ELF-1 (cell line): ENCODE measurements around the gene METRN.

Experiments used
- DNase-seq: peaks from one replicate; pipeline ENCODE4 v3.0.0-alpha.2; 2016; ENCODE audit warnings: low read depth, low spot score

METRN gene

GRCh38 chr16:677316-678190 is 37.4 kb upstream of the METRN start:
- no peak for DNase-seq

GRCh38 chr16:678209-678857 is 36.6 kb upstream of the METRN start:
- no peak for DNase-seq

GRCh38 chr16:678858-679813 is 35.8 kb upstream of the METRN start:
- peak; percentile 82 for DNase-seq

GRCh38 chr16:679814-680624 is 34.9 kb upstream of the METRN start, which contains the start of gene STUB1:
Gene STUB1, plus strand, starts transcription at chr16:680410. Its CDS starts 116 bp downstream, at chr16:680526.
- DNase-seq = peak; percentile 89

- no peak for DNase-seq
Measured at GRCh38 chr16:680625-680945, 34.3 kb upstream of the METRN start.

GRCh38 chr16:680967-681745 is 33.8 kb upstream of the METRN start:
- no peak for DNase-seq

- DNase-seq = no peak
Measured at GRCh38 chr16:681746-682427, 33.0 kb upstream of the METRN start.

GRCh38 chr16:682493-683395 is 32.2 kb upstream of the METRN start:
- no peak for DNase-seq

- DNase-seq = no peak
Measured at GRCh38 chr16:683396-684070, 31.4 kb upstream of the METRN start.

GRCh38 chr16:684071-684794 is 30.7 kb upstream of the METRN start, which contains the start of gene JMJD8:
Gene JMJD8, minus strand, starts transcription at chr16:684334. Its CDS starts 15 bp downstream, at chr16:684319.
- DNase-seq = peak; percentile 98

GRCh38 chr16:684961-685696 is 29.8 kb upstream of the METRN start:
- DNase-seq = no peak

- no peak for DNase-seq
Measured at GRCh38 chr16:685967-686366, 29.0 kb upstream of the METRN start.

- no peak for DNase-seq
Measured at GRCh38 chr16:686459-687260, 28.3 kb upstream of the METRN start.

GRCh38 chr16:687499-687898 is 27.4 kb upstream of the METRN start:
- DNase-seq = no peak

- no peak for DNase-seq
Measured at GRCh38 chr16:689175-689897, 25.6 kb upstream of the METRN start.
